GM12864 (cell line): ENCODE data around the gene RNF181.
A peak's percentile ranks its signal among the peaks of the same experiment; 100 is the strongest.

Experiments
- DNase-seq: peaks from one replicate; pipeline ENCODE4 v3.0.0-alpha.2; 2011; ENCODE audit warnings: low read depth
- H3K4me3 ChIP-seq: 2 replicates; pipeline ENCODE4 v1.5.1; 2011; ENCODE audit warnings: mild to moderate bottlenecking, low read depth, low read length, control low read depth
- TF ChIP-seq, protein P1 (sequence below): IDR thresholded peaks from 2 replicates; pipeline ENCODE4 v1.5.1; 2011; ENCODE audit warnings: low read depth, mild to moderate bottlenecking, moderate library complexity, low read length, control low read depth, inconsistent platforms; ENCODE audit errors: missing control alignments

Gene RNF181

DNA sequence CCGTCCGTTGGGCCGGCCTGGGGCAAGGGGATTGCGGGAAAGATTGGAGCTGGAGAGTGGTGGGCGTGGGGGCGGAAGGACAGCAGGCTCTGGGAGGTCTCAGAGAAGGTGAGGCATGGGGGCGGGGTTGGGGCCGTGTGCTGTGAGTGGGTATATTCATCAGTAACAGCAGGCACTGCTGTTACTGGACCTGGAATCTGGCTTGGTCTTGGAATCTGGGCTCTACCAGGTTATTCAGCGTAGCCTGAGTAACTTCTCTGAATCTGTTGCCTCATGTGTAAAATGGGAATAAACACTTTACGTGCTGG lies 435 bp downstream of the RNF181 start:
- no peak for DNase-seq
- peak overlapping the region; percentile 91 for H3K4me3 ChIP-seq
- TF ChIP-seq, protein P1, sequence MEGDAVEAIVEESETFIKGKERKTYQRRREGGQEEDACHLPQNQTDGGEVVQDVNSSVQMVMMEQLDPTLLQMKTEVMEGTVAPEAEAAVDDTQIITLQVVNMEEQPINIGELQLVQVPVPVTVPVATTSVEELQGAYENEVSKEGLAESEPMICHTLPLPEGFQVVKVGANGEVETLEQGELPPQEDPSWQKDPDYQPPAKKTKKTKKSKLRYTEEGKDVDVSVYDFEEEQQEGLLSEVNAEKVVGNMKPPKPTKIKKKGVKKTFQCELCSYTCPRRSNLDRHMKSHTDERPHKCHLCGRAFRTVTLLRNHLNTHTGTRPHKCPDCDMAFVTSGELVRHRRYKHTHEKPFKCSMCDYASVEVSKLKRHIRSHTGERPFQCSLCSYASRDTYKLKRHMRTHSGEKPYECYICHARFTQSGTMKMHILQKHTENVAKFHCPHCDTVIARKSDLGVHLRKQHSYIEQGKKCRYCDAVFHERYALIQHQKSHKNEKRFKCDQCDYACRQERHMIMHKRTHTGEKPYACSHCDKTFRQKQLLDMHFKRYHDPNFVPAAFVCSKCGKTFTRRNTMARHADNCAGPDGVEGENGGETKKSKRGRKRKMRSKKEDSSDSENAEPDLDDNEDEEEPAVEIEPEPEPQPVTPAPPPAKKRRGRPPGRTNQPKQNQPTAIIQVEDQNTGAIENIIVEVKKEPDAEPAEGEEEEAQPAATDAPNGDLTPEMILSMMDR = no peak

DNA sequence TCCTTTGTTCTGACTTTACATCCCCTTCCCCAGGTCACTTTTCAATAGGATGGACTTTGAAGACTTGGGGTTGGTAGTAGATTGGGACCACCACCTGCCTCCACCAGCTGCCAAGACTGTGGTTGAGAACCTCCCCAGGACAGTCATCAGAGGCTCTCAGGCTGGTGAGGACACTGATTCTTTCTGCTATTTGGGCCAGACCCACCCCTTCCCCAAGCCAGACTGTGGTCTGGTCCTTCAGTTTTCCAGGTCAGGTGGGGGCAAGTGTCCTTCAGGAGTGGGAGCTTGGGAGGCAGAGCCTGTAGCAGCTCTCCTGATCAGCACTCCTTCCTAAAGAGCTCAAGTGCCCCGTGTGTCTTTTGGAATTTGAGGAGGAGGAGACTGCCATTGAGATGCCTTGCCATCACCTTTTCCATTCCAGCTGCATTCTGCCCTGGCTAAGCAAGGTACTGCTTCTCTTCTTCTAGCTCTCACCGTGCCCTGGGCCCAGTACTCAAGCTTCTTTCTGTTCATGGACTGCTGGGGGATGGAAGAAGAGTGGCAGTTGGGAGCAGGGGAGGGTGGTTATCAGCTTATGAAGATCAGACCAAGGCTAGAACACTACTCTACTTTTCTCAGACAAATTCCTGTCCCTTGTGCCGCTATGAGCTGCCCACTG lies 1.1 kb downstream of the RNF181 start:
- no peak for DNase-seq
- peak overlapping the region; percentile 91 for H3K4me3 ChIP-seq
- TF ChIP-seq, protein P1 = no peak

DNA sequence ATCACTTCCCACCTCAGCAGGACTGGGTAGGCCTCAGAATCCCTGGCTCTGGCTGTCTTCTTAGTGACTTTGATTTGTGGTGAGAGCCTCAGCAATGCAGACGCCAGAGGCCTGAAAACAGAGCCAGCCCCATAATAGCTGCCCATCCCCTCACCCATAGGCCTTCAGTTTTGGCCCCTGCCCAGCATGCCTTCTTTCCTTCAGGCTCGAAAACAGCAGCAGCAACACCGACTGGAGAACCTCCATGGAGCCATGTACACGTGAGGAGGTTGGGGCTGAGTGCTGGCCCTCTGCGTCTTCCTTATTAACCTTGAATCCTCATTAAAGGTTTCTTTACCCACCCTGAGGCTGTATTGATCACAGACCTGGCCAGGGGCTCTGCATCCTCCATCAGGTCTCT lies 1.7 kb downstream of the RNF181 start:
- TF ChIP-seq, protein P1 = no peak
- DNase-seq = no peak
- no peak overlapping the region for H3K4me3 ChIP-seq

DNA sequence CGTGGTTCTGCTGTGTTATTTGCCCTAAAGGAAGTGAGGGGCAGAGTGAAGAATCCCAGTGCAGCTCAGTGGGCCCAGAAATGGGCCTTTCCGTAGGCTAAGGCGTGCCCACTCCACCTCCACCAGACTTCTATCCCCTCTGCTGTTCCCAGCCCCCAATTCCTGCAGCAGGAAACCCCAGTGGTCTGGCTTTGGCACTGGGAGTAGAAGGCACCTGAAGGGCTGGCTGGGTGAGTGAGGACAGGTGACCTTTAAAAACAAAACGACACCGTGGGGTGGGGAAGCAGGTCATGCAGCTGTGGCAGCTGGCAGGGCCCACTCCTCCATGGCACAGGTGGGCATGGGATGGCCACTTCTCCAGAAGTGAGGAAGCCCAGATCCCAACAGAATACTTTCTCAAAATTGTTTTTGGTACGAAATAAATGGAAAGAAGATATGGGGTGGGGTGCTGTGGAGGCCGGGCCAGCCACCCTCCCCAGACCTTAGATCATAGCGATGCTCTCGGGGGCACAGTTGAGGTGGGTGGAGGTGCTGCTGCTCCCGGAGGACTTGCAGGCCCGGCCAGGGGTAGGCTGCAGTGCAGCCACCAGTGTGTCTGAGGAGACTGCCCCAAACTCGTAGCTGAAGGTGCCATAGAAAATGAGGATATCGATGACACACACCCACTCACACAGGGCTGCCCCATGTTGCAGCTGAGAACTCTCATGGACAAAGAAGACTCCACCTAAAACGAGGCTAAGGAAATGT lies 3.2 kb downstream of the RNF181 start:
- TF ChIP-seq, protein P1 = no peak
- H3K4me3 ChIP-seq = no peak overlapping the region
- DNase-seq = no peak

DNA sequence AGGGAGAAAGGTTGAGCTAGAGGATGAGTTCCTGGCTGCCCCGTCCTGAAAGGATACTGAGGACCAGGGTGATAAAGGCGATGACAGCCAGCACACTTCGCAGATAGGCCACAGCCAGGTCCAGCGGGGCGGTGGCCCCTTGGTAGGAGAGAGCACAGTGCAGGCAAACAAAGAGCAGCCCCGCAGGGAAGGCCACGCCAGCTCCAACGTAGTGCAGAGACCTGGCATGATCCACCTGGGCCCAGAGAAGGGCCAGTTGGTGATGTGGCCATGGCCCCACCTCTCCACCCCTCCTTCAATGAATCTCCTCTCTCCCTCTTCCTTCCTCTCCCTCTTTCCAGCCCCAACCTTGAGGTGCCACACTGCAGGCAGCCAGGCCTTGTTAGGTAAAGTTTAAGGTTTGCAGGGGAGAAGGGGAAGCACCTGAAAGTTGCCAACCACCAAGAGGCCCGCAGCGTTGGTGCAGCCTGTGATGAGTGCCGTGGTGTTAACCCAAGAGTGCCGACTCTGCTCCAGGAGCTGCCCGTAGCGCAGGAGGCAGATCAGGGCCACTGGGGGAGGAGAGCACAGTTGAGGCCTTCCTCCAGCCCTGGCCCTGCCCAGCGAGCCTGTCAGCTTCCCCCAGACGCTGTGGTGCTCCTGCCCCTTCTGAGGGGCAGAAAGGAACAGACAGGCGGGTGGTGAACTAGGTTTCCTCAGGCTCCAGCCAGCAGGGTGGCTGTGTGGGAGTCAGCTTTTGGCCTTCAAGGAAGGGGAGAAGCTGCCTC lies 4.1 kb downstream of the RNF181 start:
- H3K4me3 ChIP-seq = no peak overlapping the region
- TF ChIP-seq, protein P1 = no peak
- DNase-seq = no peak

DNA sequence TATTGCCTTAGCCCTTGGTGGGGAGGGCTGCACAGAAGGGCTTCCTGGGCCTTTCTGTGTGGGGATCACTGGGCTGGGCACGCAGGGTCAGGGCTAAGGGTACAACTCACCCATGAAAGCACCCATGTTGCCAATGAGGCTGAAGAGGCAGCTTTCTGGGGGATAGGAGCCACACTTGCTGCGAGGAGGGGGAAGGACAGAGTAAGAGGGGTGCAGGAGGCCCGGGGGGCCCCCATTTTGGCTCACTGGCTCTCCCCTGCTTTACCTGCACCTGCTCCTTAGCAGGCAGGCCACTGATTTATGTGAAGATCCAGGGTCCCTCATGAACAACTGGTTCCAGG lies 4.7 kb downstream of the RNF181 start:
- H3K4me3 ChIP-seq = no peak overlapping the region
- TF ChIP-seq, protein P1 = no peak
- DNase-seq = no peak
